SK-N-SH (cell line): ENCODE results near the gene UVRAG. TPM values are rescaled to one million over a fixed set of nuclear protein-coding genes. Genes with fewer than 3 reads are reported as not detected.

Experiments used
- CTCF ChIA-PET: fragments of 300-600, 350-600 bp; formaldehyde crosslinking; extraction: SDS; loops from one replicate; lab custom pipeline; 2021; lab: Yijun Ruan, JAX
- POLR2A ChIA-PET: fragments of 350-600 bp; sonication (Branson Sonifier 250); formaldehyde crosslinking; extraction: SDS; loops from one replicate; lab custom pipeline; 2020; ENCODE audit warnings: antibody characterized with exemption, inconsistent platforms; lab: Yijun Ruan, JAX
- DNase-seq: peaks from one replicate; pipeline ENCODE4 v3.0.0; 2012
- H2AFZ ChIP-seq: fragments of 200-600 bp; sonication (generic); 2 replicates; pipeline ENCODE4 v1.8.1; 2016; ENCODE audit warnings: antibody characterized with exemption, mild to moderate bottlenecking, low read depth
- H3F3A ChIP-seq: fragments of 200-600 bp; sonication (generic); replicated peaks from 2 replicates; pipeline ENCODE3; 2016; ENCODE audit warnings: antibody characterized with exemption, mild to moderate bottlenecking; ENCODE audit not compliant: insufficient read depth
- H3K27ac ChIP-seq, 2 experiments: fragments of 200-500 bp in 1 of 2; fragments of 200-600 bp in 1 of 2; sonication (Bioruptor generic) in 1 of 2; sonication (generic), shearing (Covaris generic) in 1 of 2; 2 replicates each; pipeline versions ENCODE4 v1.5.1 to v1.6.1; 2014 to 2016; ENCODE audit warnings: low read depth in 2 of 2, inconsistent platforms in 1 of 2, low read length in 1 of 2, mild to moderate bottlenecking in 1 of 2, mixed read lengths in 1 of 2
- H3K27me3 ChIP-seq: fragments of 200-600 bp; sonication (generic), shearing (Covaris generic); 2 replicates; pipeline ENCODE4 v1.6.1; 2016; ENCODE audit warnings: mixed run types; ENCODE audit not compliant: insufficient read depth
- H3K36me3 ChIP-seq, 2 experiments: fragments of 200-500 bp in 1 of 2; fragments of 200-600 bp in 1 of 2; sonication (Bioruptor generic) in 1 of 2; sonication (generic) in 1 of 2; replicated peaks in 1 of 2; 2 replicates each; pipeline versions ENCODE3 to v1.5.1; 2014 to 2016; ENCODE audit warnings: low read length in 1 of 2, mild to moderate bottlenecking in 1 of 2; ENCODE audit not compliant: insufficient read depth in 2 of 2, control insufficient read depth in 1 of 2
- H3K4me1 ChIP-seq, 2 experiments: fragments of 200-500 bp in 1 of 2; fragments of 200-600 bp in 1 of 2; sonication (Bioruptor generic) in 1 of 2; sonication (generic), shearing (Covaris generic) in 1 of 2; 2 replicates each; pipeline versions ENCODE4 v1.5.1 to v1.6.1; 2014 to 2016; ENCODE audit warnings: low read depth in 1 of 2, low read length in 1 of 2, mixed run types in 1 of 2; ENCODE audit not compliant: insufficient read depth in 2 of 2, control insufficient read depth in 1 of 2
- H3K4me2 ChIP-seq: fragments of 200-600 bp; sonication (generic), shearing (Covaris generic); 2 replicates; pipeline ENCODE4 v1.6.1; 2017; ENCODE audit warnings: mixed run types
- H3K4me3 ChIP-seq, 2 experiments: fragments of 200-500 bp in 1 of 2; fragments of 200-600 bp in 1 of 2; sonication (Bioruptor generic) in 1 of 2; sonication (generic), shearing (Covaris generic) in 1 of 2; 2 replicates each; pipeline versions ENCODE4 v1.5.1 to v1.8.1; 2014 to 2016; ENCODE audit warnings: low read depth in 2 of 2, inconsistent platforms in 1 of 2, low read length in 1 of 2, mild to moderate bottlenecking in 1 of 2, mixed read lengths in 1 of 2, moderate library complexity in 1 of 2
- H3K79me2 ChIP-seq: fragments of 200-600 bp; sonication (generic); 2 replicates; pipeline ENCODE4 v1.8.1; 2017; ENCODE audit warnings: mild to moderate bottlenecking; ENCODE audit not compliant: insufficient read depth
- H3K9ac ChIP-seq: fragments of 200-600 bp; sonication (generic); 2 replicates; pipeline ENCODE4 v1.6.1; 2017; ENCODE audit warnings: mixed run types
- H3K9me2 ChIP-seq: fragments of 200-600 bp; sonication (generic); 2 replicates; pipeline ENCODE4 v1.6.1; 2017; ENCODE audit warnings: mixed run types
- H3K9me3 ChIP-seq: fragments of 200-600 bp; sonication (generic); 2 replicates; pipeline ENCODE4 v1.6.1; 2017; ENCODE audit warnings: mixed run types, mild to moderate bottlenecking, moderate library complexity
- H4K20me1 ChIP-seq: fragments of 200-600 bp; sonication (generic); 2 replicates; pipeline ENCODE4 v1.6.1; 2017; ENCODE audit warnings: mild to moderate bottlenecking, mixed run types; ENCODE audit not compliant: insufficient read depth
- CHD2 ChIP-seq: fragments of 150-350 bp; IDR thresholded peaks from 2 replicates; pipeline ENCODE4 v1.6.1; 2018; ENCODE audit warnings: low read length; ENCODE audit not compliant: partially characterized antibody
- EP300 ChIP-seq, 2 experiments: IDR thresholded peaks; 2 replicates each; pipeline versions ENCODE4 v1.4.0 to v1.6.1; 2012; ENCODE audit warnings: borderline replicate concordance in 1 of 2, low read depth in 1 of 2, low read length in 1 of 2
- EZH2phosphoT487 ChIP-seq: fragments of 200-600 bp; sonication (generic); IDR thresholded peaks from 2 replicates; pipeline ENCODE4 v1.6.1; 2017; ENCODE audit warnings: low read depth, mixed run types, mild to moderate bottlenecking, antibody characterized with exemption, moderate library complexity, borderline replicate concordance
- FOSL2 ChIP-seq: IDR thresholded peaks from 2 replicates; pipeline ENCODE4 v1.4.0; 2012; ENCODE audit warnings: low read depth, mild to moderate bottlenecking, moderate library complexity, borderline replicate concordance
- FOXJ3 ChIP-seq: sonication (generic); formaldehyde crosslinking; IDR thresholded peaks from 2 replicates; pipeline ENCODE4 v1.5.1; 2020; ENCODE audit warnings: mild to moderate bottlenecking, missing genetic modification reagents
- GATA2 ChIP-seq: sonication (generic); formaldehyde crosslinking; IDR thresholded peaks from 2 replicates; pipeline ENCODE4 v1.5.0; 2020; ENCODE audit warnings: mild to moderate bottlenecking, missing genetic modification reagents
- IRF3 ChIP-seq: fragments of 150-350 bp; IDR thresholded peaks from 2 replicates; pipeline ENCODE4 v1.6.1; 2016; ENCODE audit warnings: mild to moderate bottlenecking, low read depth, low read length
- JUND ChIP-seq: IDR thresholded peaks from 2 replicates; pipeline ENCODE4 v1.4.0; 2012
- MEF2A ChIP-seq: IDR thresholded peaks from 2 replicates; pipeline ENCODE4 v1.4.0; 2012; ENCODE audit warnings: low read depth, borderline replicate concordance
- NRF1 ChIP-seq: IDR thresholded peaks from 2 replicates; pipeline ENCODE4 v1.6.1; 2012; ENCODE audit warnings: low read depth, mild to moderate bottlenecking, low read length
- RCOR1 ChIP-seq: fragments of 150-350 bp; IDR thresholded peaks from 2 replicates; pipeline ENCODE4 v1.6.1; 2017; ENCODE audit warnings: antibody characterized with exemption, low read length
- RXRA ChIP-seq: IDR thresholded peaks from 2 replicates; pipeline ENCODE4 v1.4.0; 2012; ENCODE audit warnings: low read depth, mild to moderate bottlenecking, borderline replicate concordance
- TAF1 ChIP-seq: IDR thresholded peaks from 2 replicates; pipeline ENCODE4 v1.6.1; 2012; ENCODE audit warnings: low read depth, mild to moderate bottlenecking, low read length, moderate library complexity, borderline replicate concordance
- TEAD4 ChIP-seq: IDR thresholded peaks from 2 replicates; pipeline ENCODE4 v1.4.0; 2012; ENCODE audit warnings: mild to moderate bottlenecking, borderline replicate concordance; ENCODE audit not compliant: insufficient read depth
- WGBS: methylation state at CpG from one replicate; pipeline ENCODE4 v1.1.6; 2017; ENCODE audit warnings: low lambda C conversion rate; 5-methylcytosine and 5-hydroxymethylcytosine counted together
- polyA plus RNA-seq, 3 experiments: library from polyadenylated mRNA; depleted of rRNA; stranded (reverse); fragments of >200 nt; gene quantifications; 2 replicates each; pipeline ENCODE4 v1.2.3, GENCODE V29; 2012
- TF ChIP-seq, protein P1 (sequence below): IDR thresholded peaks from 2 replicates; pipeline ENCODE4; 2012
- TF ChIP-seq, protein P2 (sequence below): fragments of 200-600 bp; sonication (generic); IDR thresholded peaks from 2 replicates; pipeline ENCODE4 v1.6.1; 2017; ENCODE audit warnings: antibody characterized with exemption, mild to moderate bottlenecking, moderate library complexity
- TF ChIP-seq, protein P3 (sequence below): IDR thresholded peaks from 2 replicates; pipeline ENCODE4 v1.6.1; 2012; ENCODE audit warnings: mild to moderate bottlenecking, low read depth, low read length, moderate library complexity

Gene UVRAG
- polyA plus RNA-seq, 1 of the 3 experiments (the other 2 are of a cell fraction): 5.8 TPM

DNA sequence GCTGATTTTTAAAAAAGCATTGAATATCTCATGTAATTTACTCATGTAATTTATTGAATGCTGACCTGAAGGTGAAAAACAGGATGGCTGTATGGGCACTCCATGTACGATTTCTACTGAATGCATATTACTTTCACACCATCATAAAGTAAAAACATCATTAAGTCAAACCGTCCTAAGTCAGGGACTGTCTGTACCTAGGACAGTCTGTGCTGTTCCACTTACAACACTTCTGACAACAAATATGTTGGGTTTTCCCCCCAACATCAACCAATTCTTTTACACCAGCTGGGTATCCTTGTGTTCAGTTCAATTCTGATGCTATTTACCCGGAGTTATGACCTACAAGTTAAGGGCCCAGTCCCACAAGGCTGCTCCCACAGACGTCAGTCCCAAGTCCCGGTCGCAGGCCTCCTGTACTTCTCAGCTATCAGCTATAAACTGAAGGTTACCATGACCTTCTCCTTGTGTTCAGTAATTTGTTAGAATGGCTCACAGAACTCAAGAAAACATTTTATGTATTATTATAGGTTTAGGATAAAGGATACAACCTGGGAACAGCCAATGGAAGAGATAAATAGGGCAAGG is 17.0 kb downstream of the UVRAG start:
- POLR2A ChIA-PET: no interaction called here
- H3K79me2 ChIP-seq: peaks cover 46% of the 10 kb centered on the region
- no peaks in the 10 kb centered on the region for H3K9me2 ChIP-seq
- H3K9ac ChIP-seq: no peak overlapping the region
- WGBS: 95% methylated on average over 6 of the region's 6 CpGs
- no peaks in the 10 kb centered on the region for H3K27me3 ChIP-seq
- no peaks in the 10 kb centered on the region for H3F3A ChIP-seq
- TF ChIP-seq EZH2phosphoT487: no peak
- no peak for TF ChIP-seq FOSL2
- no peak for TF ChIP-seq EP300 (IDR thresholded peaks at IDR 0.05; ENCODE audit: borderline replicate concordance in 1 of 2, low read depth in 1 of 2, low read length in 1 of 2)
- TF ChIP-seq MEF2A: no peak
- TF ChIP-seq, protein P1, sequence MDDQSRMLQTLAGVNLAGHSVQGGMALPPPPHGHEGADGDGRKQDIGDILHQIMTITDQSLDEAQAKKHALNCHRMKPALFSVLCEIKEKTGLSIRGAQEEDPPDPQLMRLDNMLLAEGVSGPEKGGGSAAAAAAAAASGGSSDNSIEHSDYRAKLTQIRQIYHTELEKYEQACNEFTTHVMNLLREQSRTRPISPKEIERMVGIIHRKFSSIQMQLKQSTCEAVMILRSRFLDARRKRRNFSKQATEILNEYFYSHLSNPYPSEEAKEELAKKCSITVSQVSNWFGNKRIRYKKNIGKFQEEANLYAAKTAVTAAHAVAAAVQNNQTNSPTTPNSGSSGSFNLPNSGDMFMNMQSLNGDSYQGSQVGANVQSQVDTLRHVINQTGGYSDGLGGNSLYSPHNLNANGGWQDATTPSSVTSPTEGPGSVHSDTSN: no peak
- TF ChIP-seq RCOR1: no peak
- no peak for TF ChIP-seq IRF3
- no peak for TF ChIP-seq FOXJ3 (CRISPR knock-in tag)
- no peak for TF ChIP-seq GATA2 (CRISPR knock-in tag)
- TF ChIP-seq TAF1: no peak
- TF ChIP-seq, protein P2, sequence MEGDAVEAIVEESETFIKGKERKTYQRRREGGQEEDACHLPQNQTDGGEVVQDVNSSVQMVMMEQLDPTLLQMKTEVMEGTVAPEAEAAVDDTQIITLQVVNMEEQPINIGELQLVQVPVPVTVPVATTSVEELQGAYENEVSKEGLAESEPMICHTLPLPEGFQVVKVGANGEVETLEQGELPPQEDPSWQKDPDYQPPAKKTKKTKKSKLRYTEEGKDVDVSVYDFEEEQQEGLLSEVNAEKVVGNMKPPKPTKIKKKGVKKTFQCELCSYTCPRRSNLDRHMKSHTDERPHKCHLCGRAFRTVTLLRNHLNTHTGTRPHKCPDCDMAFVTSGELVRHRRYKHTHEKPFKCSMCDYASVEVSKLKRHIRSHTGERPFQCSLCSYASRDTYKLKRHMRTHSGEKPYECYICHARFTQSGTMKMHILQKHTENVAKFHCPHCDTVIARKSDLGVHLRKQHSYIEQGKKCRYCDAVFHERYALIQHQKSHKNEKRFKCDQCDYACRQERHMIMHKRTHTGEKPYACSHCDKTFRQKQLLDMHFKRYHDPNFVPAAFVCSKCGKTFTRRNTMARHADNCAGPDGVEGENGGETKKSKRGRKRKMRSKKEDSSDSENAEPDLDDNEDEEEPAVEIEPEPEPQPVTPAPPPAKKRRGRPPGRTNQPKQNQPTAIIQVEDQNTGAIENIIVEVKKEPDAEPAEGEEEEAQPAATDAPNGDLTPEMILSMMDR: no peak
- H3K4me1 ChIP-seq: peaks cover 0 to 7% of the 10 kb centered on the region in 2 experiments; a peak in 1 of 4 replicates
- no peaks in the 10 kb centered on the region for H3K9me3 ChIP-seq
- DNase-seq: no peak
- no peak overlapping the region for H2AFZ ChIP-seq
- no peaks in the 10 kb centered on the region for H3K36me3 ChIP-seq
- no peaks in the 10 kb centered on the region for H4K20me1 ChIP-seq
- no peak overlapping the region for H3K4me2 ChIP-seq
- H3K4me3 ChIP-seq: no peak overlapping the region
- H3K27ac ChIP-seq: no peak overlapping the region
- CTCF ChIA-PET: interaction anchor here (0.8 to 2.5 kb wide), 4 partner anchors 9 to 126 kb away, joined by 3 to 9 read pairs (median 4); no protein-coding TSS in a partner anchor

GRCh38 chr11:75834728-75835127 is 19.7 kb downstream of the UVRAG start:
- 89% methylated on average over 3 of the region's 3 CpGs for WGBS
- ChIA-PET CTCF (interaction anchor here (1.3 kb wide), 1 partner anchor 31 kb away, joined by 3 read pairs; no protein-coding TSS in a partner anchor), POLR2A (no interaction called here)
- H3K4me3 ChIP-seq: no peak overlapping the region
- no peak overlapping the region for H3K27ac ChIP-seq
- H3K36me3 ChIP-seq: no peaks in the 10 kb centered on the region
- no peaks in the 10 kb centered on the region for H3F3A ChIP-seq
- H3K4me2 ChIP-seq: no peak overlapping the region
- no peak overlapping the region for H3K9ac ChIP-seq
- no peak for DNase-seq
- H3K27me3 ChIP-seq: no peaks in the 10 kb centered on the region
- peaks cover 26% of the 10 kb centered on the region for H3K79me2 ChIP-seq
- H3K9me3 ChIP-seq: no peaks in the 10 kb centered on the region
- H4K20me1 ChIP-seq: no peaks in the 10 kb centered on the region
- H2AFZ ChIP-seq: no peak overlapping the region
- peaks cover 0 to 2% of the 10 kb centered on the region in 2 experiments; a peak in 1 of 4 replicates for H3K4me1 ChIP-seq
- H3K9me2 ChIP-seq: no peaks in the 10 kb centered on the region; the same call in 1 of the 2 replicates
- TF ChIP-seq CHD2: no peak
- TF ChIP-seq, protein P3, sequence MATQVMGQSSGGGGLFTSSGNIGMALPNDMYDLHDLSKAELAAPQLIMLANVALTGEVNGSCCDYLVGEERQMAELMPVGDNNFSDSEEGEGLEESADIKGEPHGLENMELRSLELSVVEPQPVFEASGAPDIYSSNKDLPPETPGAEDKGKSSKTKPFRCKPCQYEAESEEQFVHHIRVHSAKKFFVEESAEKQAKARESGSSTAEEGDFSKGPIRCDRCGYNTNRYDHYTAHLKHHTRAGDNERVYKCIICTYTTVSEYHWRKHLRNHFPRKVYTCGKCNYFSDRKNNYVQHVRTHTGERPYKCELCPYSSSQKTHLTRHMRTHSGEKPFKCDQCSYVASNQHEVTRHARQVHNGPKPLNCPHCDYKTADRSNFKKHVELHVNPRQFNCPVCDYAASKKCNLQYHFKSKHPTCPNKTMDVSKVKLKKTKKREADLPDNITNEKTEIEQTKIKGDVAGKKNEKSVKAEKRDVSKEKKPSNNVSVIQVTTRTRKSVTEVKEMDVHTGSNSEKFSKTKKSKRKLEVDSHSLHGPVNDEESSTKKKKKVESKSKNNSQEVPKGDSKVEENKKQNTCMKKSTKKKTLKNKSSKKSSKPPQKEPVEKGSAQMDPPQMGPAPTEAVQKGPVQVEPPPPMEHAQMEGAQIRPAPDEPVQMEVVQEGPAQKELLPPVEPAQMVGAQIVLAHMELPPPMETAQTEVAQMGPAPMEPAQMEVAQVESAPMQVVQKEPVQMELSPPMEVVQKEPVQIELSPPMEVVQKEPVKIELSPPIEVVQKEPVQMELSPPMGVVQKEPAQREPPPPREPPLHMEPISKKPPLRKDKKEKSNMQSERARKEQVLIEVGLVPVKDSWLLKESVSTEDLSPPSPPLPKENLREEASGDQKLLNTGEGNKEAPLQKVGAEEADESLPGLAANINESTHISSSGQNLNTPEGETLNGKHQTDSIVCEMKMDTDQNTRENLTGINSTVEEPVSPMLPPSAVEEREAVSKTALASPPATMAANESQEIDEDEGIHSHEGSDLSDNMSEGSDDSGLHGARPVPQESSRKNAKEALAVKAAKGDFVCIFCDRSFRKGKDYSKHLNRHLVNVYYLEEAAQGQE: no peak
- TF ChIP-seq TEAD4: no peak
- TF ChIP-seq IRF3: no peak
- TF ChIP-seq NRF1: no peak
- TF ChIP-seq RXRA: no peak
- TF ChIP-seq JUND: no peak
